ENCODE data around the gene SLIT1.

- TF ChIP-seq CTCF (IDR thresholded peaks at IDR 0.05; ENCODE audit: insufficient read depth, low read length, poor library complexity, severe bottlenecking): no peak
- TF ChIP-seq EZH2phosphoT487 (conservative IDR thresholded peaks at IDR 0.05; ENCODE audit: low read length): no peak
Measured at GRCh38 chr10:97059006-97059871, 126.5 kb downstream of the SLIT1 start.

Data from SU-DHL-6 (cell line).